Subcutaneous abdominal adipose tissue (tissue), 5 donors: Measurements from ENCODE around the gene METAP1D.

Experiments used
- H3K27ac ChIP-seq: one replicate; pipeline ENCODE4 v1.7.0; 2013; ENCODE audit warnings: low read depth, mild to moderate bottlenecking, inconsistent platforms, low read length, moderate library complexity
- H3K27me3 ChIP-seq, 5 donors: one replicate each; pipeline ENCODE4 v1.7.0; 2013; ENCODE audit warnings: low read length in 5 of 5, inconsistent platforms in 1 of 5; ENCODE audit not compliant: control insufficient read depth in 5 of 5, insufficient read depth in 4 of 5
- H3K36me3 ChIP-seq, 5 donors: one replicate each; pipeline ENCODE4 v1.7.0; 2013; ENCODE audit warnings: low read length in 5 of 5; ENCODE audit not compliant: control insufficient read depth in 5 of 5, insufficient read depth in 5 of 5
- H3K4me1 ChIP-seq, 5 donors: one replicate each; pipeline ENCODE4 v1.7.0; 2013; ENCODE audit warnings: low read length in 5 of 5, mild to moderate bottlenecking in 3 of 5, moderate library complexity in 1 of 5; ENCODE audit not compliant: control insufficient read depth in 5 of 5, insufficient read depth in 5 of 5
- H3K4me3 ChIP-seq, 5 donors: one replicate each; pipeline ENCODE4 v1.7.0; 2013; ENCODE audit warnings: low read length in 5 of 5, low read depth in 1 of 5
- H3K9ac ChIP-seq, 5 donors: one replicate each; pipeline ENCODE4 v1.7.0; 2013; ENCODE audit warnings: low read length in 5 of 5, mild to moderate bottlenecking in 4 of 5, moderate library complexity in 3 of 5
- H3K9me3 ChIP-seq, 5 donors: one replicate each; pipeline ENCODE4 v1.7.0; 2013; ENCODE audit warnings: low read length in 5 of 5; ENCODE audit not compliant: control insufficient read depth in 5 of 5
- donor health status: healthy.
- donor health status: healthy.
- donor health status: healthy.
- donor health status: healthy.
- donor health status: healthy.

Gene METAP1D

DNA sequence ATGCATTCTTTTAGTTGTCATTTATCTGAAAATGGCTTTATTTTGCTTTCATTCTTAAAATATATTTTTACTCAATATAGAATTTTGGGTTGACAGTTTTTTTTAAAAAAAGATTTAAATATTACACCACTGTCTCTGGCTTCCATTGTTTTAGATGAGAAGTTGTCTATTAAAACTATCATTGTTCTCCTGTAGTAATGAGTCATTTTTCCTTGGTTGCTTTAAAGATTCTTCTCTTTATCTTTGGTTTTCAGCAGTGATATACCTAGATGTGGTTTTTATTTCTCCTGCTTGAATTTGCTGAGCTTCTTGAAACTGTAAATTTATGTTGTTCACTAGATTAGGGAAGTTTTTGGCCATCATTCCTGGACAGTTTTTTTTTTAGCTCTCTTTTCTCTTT is 129.7 kb downstream of the METAP1D start:
- Histone ChIP-seq H3K27ac (no peak overlapping the region), H3K9ac (no peak overlapping the region), H3K36me3 (no peaks in the 10 kb centered on the region), H3K27me3 (no peaks in the 10 kb centered on the region), H3K4me1 (no peaks in the 10 kb centered on the region), H3K4me3 (no peak overlapping the region), H3K9me3 (no peaks in the 10 kb centered on the region)
